Epithelial cell of alveolus of lung (primary cell): ENCODE measurements around the gene CREBRF. TPM values are rescaled to one million over a fixed set of nuclear protein-coding genes. Genes with fewer than 3 reads are reported as not detected.

Experiments used
- total RNA-seq: library from RNA; depleted of rRNA; stranded (reverse); fragments of >200 nt; gene quantifications from 2 replicates; pipeline ENCODE4 v1.2.1, GENCODE V29; 2015

CREBRF gene, protein sequence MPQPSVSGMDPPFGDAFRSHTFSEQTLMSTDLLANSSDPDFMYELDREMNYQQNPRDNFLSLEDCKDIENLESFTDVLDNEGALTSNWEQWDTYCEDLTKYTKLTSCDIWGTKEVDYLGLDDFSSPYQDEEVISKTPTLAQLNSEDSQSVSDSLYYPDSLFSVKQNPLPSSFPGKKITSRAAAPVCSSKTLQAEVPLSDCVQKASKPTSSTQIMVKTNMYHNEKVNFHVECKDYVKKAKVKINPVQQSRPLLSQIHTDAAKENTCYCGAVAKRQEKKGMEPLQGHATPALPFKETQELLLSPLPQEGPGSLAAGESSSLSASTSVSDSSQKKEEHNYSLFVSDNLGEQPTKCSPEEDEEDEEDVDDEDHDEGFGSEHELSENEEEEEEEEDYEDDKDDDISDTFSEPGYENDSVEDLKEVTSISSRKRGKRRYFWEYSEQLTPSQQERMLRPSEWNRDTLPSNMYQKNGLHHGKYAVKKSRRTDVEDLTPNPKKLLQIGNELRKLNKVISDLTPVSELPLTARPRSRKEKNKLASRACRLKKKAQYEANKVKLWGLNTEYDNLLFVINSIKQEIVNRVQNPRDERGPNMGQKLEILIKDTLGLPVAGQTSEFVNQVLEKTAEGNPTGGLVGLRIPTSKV
- total RNA-seq, result 2.7 and 8.5 TPM in 2 replicates

DNA sequence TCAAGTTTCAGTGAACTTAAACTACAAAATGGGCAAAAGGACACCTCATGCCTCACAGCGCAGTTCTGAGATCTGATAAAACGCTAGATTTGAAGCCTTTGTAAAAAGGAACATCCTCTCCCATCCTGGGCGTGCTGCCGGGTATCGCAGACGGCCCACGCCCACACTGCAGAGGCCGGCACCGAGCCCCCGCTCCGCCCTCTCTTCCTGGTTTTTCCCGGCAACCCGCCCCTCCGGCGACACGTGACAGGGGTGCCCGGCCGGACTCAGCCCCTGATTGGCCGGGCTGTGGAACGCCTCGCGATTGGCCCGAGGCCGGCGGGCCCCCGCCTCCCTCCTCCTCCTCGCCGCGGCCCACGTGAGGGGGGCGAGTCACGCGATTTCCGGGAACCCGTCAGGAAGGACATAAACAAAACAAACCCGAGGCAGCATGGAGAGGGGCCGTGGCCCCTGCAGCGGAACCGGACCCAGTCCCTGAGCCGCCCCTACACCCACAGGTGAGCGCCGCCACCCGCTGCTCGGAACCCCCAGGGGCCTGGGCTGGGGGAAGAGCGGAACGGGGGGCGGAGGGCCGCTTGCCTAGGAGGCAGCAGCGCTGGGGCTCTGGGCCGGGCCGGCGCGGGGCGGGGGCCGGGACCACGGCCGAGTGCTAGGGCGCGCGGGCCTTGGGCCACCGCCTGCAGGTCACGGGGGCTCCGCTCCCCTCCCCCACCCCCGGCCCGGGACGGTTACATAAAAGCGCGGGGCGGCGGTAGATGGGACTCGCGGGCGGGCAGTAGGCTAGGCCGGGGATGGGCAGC is at the start of gene CREBRF:
Gene CREBRF (plus strand): TSS at position 370 of the 800 bp plus-strand sequence. CDS start 24,424 bp downstream, outside the sequence.

DNA sequence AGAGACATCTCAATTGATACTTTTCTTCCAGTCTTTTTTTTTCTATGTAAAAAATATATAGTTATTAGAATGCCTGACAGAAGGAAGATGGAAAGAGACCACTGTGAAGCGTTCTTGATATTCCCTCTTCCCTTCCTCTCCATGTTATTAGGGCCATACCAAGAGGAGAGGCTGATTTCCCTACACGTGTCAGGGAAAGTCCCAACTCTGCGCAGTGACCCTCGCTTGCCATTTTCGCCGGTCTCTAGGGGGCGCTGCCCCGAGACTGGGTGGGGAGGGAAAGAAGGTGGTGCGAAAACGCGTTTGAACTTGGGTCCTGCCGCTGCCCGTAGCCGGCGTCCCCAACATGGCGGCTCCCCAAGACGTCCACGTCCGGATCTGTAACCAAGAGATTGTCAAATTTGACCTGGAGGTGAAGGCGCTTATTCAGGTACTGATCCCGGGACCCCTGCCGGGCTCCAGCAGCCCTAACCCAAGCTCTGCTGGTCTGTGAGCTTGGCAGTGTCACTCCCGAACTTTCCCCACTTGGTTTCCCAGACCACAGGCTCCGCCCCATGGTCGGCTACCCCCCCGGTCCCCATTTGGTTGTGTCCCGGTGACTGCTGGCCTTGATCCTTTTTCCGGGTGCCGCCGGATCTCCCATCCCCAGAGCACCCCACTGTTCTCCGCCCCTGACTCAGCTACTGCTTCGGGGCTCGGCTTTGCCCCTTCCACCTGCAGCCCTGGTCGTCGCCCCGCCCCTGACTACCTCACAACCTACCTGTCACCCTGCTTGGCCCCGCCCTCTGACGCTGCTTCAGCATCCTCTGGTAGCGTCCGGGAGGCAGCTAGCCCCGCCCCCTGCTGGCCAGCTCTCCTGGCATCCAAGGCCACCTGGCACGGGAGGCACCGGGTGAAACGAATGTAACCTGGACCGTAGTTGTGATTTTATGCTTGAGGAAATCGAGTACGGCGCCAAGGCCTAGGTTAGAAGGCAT is 88.3 kb downstream of the CREBRF start, which contains the start of gene BNIP1:
Gene BNIP1 (plus strand): TSS at position 332 of the 977 bp plus-strand sequence. CDS start 15 bp downstream, at position 347.

Other genes with a start within 250 kb of the CREBRF start
- gene ERGIC1, start 222.1 kb upstream of the CREBRF start, total RNA-seq, result 118 and 180 TPM in 2 replicates
- 41.5 and 42.8 TPM in 2 replicates for gene RPL26L1, start 96.9 kb upstream of the CREBRF start, total RNA-seq
- gene ATP6V0E1, start 72.6 kb upstream of the CREBRF start, total RNA-seq, result 95.8 and 185 TPM in 2 replicates
- 21.6 and 22.8 TPM in 2 replicates for gene BNIP1, start 88.2 kb downstream of the CREBRF start, total RNA-seq
- not detected in 2 replicates for gene NKX2-5, start 178.9 kb downstream of the CREBRF start, total RNA-seq